ENCODE measurements around the gene CPSF4.
"Not testable (repeated sequence)": the region's sequence is repeated elsewhere in the genome, so short reads cannot be mapped to it uniquely, and the experiment has no call there.

Gene CPSF4

GRCh38 chr7:99498546-99498944 lies 59.8 kb downstream of the CPSF4 start:
- TF ChIP-seq CTCF (IDR thresholded peaks at IDR 0.05; ENCODE audit: insufficient read depth, low read depth, low read length, missing control alignments) = no peak
- H3K4me3 ChIP-seq (ENCODE audit: low read length) = peak overlapping the region; percentile 88
- DNase-seq (ENCODE audit: low read depth) = no peak

DNA sequence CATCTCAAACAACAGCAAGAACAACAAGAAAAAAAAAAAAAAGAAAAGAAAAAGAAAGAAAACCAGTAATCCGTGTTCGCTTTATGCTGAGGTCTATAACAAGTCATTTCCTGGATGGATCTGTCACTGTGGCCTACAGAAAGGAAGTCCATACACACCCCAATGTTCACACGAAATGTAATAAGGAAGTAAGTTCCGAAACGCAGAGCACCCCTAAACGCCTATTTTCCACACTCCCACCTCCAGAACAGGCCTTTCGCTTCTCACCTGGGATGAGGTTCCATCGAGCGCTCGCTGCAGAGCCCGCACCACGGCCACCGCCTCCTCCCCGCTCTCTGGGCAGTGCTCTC lies 60.6 kb downstream of the CPSF4 start:
- no peak for TF ChIP-seq CTCF (IDR thresholded peaks at IDR 0.05; ENCODE audit: insufficient read depth, low read depth, low read length, missing control alignments)
- peak; percentile 20 for DNase-seq (ENCODE audit: low read depth)
- H3K4me3 ChIP-seq (ENCODE audit: low read length) = peak overlapping the region; percentile 88

DNA sequence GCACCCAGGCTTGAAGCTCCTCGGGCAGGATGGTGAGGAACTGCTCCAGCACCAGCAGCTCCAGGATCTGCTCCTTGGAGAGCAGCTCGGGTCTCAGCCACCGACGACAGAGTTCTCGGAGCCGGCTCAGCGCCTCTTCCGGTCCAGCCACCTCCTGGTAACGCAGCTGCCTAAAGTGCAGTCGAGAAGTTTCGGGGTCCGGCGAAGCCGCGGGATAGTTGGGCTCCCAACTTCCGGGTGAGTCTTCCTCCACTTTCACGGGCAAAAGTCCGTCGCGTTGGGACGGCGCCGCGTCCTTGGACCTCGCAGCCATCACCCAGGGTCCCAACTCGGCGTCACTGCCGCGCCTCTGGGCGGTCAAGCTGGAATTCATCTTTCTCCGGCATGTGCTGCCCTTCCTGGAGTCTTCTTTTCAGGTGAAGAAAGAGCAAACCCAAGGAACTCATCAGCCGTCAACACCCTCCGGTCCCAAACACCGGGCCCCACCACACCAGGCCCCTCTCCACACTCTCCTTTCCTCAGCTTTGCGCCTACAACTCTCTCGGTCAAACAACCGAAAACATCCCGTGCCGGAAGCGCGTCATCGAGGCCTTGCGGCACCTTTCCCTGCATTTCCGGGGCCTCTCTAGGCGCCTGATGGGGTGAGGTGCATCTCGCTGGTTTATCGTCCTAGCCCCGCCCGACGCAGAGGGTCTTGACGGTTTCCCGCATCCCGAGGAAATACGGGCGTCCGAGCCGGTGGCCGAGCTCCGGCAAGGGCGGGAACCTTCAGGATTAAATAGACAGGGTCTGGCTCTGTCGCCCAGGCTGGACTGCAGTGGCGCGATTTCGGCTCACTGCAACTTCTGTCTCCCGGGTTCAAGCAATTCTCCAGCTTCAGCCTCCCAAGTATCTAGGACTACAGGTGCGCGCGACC lies 61.2 kb downstream of the CPSF4 start, which contains the start of gene ZNF394:
Gene ZNF394 (minus strand): TSS at position 561 of the 916 bp plus-strand sequence. CDS start 188 bp downstream, at position 373.
- TF ChIP-seq CTCF (IDR thresholded peaks at IDR 0.05; ENCODE audit: insufficient read depth, low read depth, low read length, missing control alignments) = no peak
- H3K4me3 ChIP-seq (ENCODE audit: low read length) = peak within 1 kb of the TSS; percentile 88
- peak; percentile 93 for DNase-seq (ENCODE audit: low read depth)

DNA sequence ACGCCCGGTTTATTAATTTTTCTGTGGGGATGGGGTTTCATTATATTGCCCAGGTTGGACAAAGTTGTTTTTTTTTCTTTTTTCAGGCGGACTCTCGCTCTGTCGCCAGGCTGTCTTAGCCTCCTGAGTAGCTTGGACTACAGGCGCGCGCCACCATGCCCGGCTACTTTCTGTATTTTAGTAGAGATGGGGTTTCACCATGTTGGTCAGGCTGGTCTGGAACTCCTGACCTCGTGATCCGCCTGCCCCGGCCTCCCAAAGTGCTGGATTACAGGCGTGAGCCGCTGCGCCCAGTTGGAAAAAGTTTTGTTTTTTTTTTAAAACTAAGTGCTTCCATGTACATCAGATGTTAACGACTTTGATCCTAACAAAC lies 61.9 kb downstream of the CPSF4 start:
- no peak for DNase-seq (ENCODE audit: low read depth)
- no peak for TF ChIP-seq CTCF (IDR thresholded peaks at IDR 0.05; ENCODE audit: insufficient read depth, low read depth, low read length, missing control alignments)
- H3K4me3 ChIP-seq (ENCODE audit: low read length) = peak overlapping the region; percentile 88

DNA sequence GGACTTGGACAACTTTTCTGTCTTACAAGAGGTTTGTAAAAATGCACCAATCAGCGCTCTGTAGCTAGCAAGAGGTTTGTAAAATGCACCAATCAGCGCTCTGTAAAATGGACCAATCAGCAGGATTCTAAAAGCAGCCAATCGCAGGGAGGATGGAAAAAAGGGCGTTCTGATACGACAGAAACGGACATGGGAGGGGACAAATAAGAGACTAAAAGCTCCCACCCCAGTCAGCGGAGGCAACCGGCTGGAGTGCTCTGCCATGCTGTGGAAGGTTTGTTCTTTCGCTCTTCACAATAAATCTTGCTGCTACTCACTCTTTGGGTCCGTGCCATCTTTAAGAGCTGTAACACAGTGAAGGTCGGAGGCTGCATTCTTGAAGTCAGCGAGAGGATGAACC lies 62.5 kb downstream of the CPSF4 start:
- H3K4me3 ChIP-seq (ENCODE audit: low read length) = peak overlapping the region; percentile 88
- not testable (repeated sequence) for DNase-seq (ENCODE audit: low read depth)

DNA sequence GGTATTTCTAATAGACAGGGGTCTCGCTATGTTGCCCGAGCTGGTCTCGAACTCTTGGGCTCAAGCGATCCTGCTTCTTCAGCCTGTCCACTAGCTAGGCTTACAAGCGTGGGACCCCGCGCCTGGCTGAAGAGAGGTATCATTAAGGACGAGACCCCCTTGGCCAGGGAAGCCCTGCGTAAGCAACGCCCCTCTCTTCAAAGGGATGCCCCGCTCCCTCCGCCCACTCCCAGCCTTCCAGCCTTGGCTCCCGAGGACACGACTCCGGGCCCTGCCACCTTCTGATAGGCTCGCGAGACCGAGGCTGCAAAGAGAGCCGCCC lies 65.5 kb downstream of the CPSF4 start:
- DNase-seq (ENCODE audit: low read depth) = no peak
- no peak for TF ChIP-seq CTCF (IDR thresholded peaks at IDR 0.05; ENCODE audit: insufficient read depth, low read depth, low read length, missing control alignments)
- peak overlapping the region; percentile 94 for H3K4me3 ChIP-seq (ENCODE audit: low read length)

DNA sequence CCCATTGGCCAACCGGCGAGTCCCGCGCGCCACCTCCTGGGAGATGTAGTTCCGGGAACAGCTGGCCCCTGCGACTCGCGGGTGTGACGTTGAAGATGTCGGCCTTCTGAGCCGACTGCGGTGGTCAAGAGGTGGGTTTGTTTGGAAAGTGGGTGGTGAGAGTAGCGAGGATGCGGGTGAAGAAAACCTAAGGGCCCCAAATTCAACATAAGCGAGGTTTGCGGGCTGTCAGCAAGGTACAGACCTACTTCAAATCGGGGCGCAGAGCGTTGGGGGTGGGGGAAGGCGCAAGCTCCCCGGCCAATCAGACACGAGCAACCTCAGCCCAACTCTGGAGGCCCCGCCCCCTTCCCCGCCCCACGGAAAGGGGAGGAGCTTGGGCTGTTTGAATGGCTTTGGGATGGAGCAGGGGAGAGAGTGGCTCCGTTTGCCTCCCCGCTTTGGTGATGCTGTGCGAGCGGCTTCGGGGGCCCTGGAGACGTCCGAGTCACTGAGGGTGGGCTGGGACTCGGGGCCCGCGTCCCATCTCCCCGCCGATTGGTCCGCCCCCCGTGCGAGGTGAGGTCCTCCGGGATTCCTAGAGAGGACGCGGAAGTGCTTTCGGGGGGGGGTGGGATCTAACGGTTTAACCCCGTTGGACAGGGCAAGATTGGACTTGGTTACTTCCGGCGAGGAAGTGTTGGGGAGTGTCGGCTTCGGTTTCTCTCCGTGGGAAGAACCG lies 66.0 kb downstream of the CPSF4 start, which contains the start of gene ZKSCAN5:
Gene ZKSCAN5 (plus strand): TSS at position 60 of the 721 bp plus-strand sequence. CDS start 1,383 bp downstream, outside the sequence.
- peak; percentile 98 for DNase-seq (ENCODE audit: low read depth)
- TF ChIP-seq CTCF (IDR thresholded peaks at IDR 0.05; ENCODE audit: insufficient read depth, low read depth, low read length, missing control alignments) = no peak
- H3K4me3 ChIP-seq (ENCODE audit: low read length) = peak within 1 kb of the TSS; percentile 94
